Activated CD4-positive, CD25-positive, alpha-beta regulatory T cell treated with anti-CD3 and anti-CD28 coated beads, Interleukin-2, amount 50 U/mL, for 72 hours (primary cell): ENCODE data around the gene TTI1.

ENCODE experiments used
- DNase-seq: peaks from one replicate; pipeline ENCODE4 v3.0.0; 2021

TTI1 gene

GRCh38 chr20:37934634-37935375 is 98.5 kb downstream of the TTI1 start:
- no peak for DNase-seq

GRCh38 chr20:37933786-37934633 is 99.2 kb downstream of the TTI1 start:
- DNase-seq = no peak
